HepG2 (cell line): ENCODE results near the gene PLCL1. TPM values are rescaled to one million over a fixed set of nuclear protein-coding genes. Genes with fewer than 3 reads are reported as not detected.

Experiments used
- ATAC-seq: fragments of 200-7000 bp; cut with Tn5 transposase; 3 replicates; pipeline ENCODE4 v1.9.1; 2020; ENCODE audit warnings: mild to moderate bottlenecking, moderate library complexity
- BruUV-seq: library from RNA; stranded (reverse); fragments of 400-500 nt; replicated peaks from 2 replicates; lab custom pipeline; 2021; lab: Mats Ljungman, UMichigan
- CTCF ChIA-PET: fragments of 300-600 bp; formaldehyde crosslinking; extraction: SDS; loops from one replicate; lab custom pipeline; 2021; ENCODE audit warnings: low total read pairs, inconsistent platforms, low intra/inter-chr PET ratio; lab: Yijun Ruan, JAX
- POLR2A ChIA-PET: fragments of 350-600 bp; sonication (Branson Sonifier 250); formaldehyde crosslinking; loops from one replicate; lab custom pipeline; 2020; ENCODE audit warnings: antibody characterized with exemption, inconsistent platforms; lab: Yijun Ruan, JAX
- DNase-seq: peaks from one replicate; pipeline ENCODE4 v3.0.0-alpha.2; 2015; ENCODE audit warnings: low spot score
- FAIRE-seq: peaks from 3 replicates; lab custom pipeline; 2011; peaks lifted over from hg19 to GRCh38; lab: Jason Lieb, UNC
- H2AFZ ChIP-seq: one replicate; pipeline ENCODE4 v1.6.1; 2011; ENCODE audit warnings: low read length, inconsistent platforms
- H3K27ac ChIP-seq: fragments of 300-600 bp; 3 replicates; pipeline ENCODE4 v1.8.0; 2011; ENCODE audit warnings: mixed run types, mild to moderate bottlenecking, mixed read lengths, low read length, inconsistent platforms; ENCODE audit not compliant: insufficient read depth; ENCODE audit errors: extremely low read length
- H3K27me3 ChIP-seq, 2 experiments: fragments of 200-600 bp in 1 of 2; 2 replicates in 1 of 2; 3 replicates in 1 of 2; pipeline versions ENCODE4 v1.6.0 to v1.8.0; 2011; ENCODE audit warnings: low read length in 2 of 2, mild to moderate bottlenecking in 2 of 2, moderate library complexity in 2 of 2, inconsistent platforms in 1 of 2; ENCODE audit not compliant: insufficient read depth in 2 of 2, control insufficient read depth in 1 of 2
- H3K36me3 ChIP-seq, 2 experiments: fragments of 200-600 bp in 1 of 2; replicated peaks in 1 of 2; 2 replicates in 1 of 2; 3 replicates in 1 of 2; pipeline versions ENCODE4 v1.5.1 to v1.8.0; 2011; ENCODE audit warnings: low read length in 2 of 2, inconsistent platforms in 1 of 2; ENCODE audit not compliant: insufficient read depth in 2 of 2, control insufficient read depth in 1 of 2
- H3K4me1 ChIP-seq: 2 replicates; pipeline ENCODE4 v1.5.1; 2012; ENCODE audit warnings: low read length, inconsistent platforms; ENCODE audit not compliant: insufficient read depth
- H3K4me2 ChIP-seq: 2 replicates; pipeline ENCODE4 v1.6.0; 2011; ENCODE audit warnings: low read depth, low read length, inconsistent platforms
- H3K4me3 ChIP-seq, 3 experiments: fragments of 200-600 bp in 1 of 3; sonication (generic), shearing (Covaris generic) in 1 of 3; replicated peaks in 1 of 3; 2 replicates each; pipeline ENCODE4 v1.5.1; 2011 to 2016; ENCODE audit warnings: low read length in 3 of 3, inconsistent platforms in 2 of 3, low read depth in 2 of 3, mild to moderate bottlenecking in 2 of 3, control low read depth in 1 of 3, mixed read lengths in 1 of 3; ENCODE audit not compliant: insufficient read depth in 1 of 3
- H3K79me2 ChIP-seq: one replicate; pipeline ENCODE4 v1.6.1; 2011; ENCODE audit warnings: low read length, inconsistent platforms; ENCODE audit not compliant: insufficient read depth
- H3K9ac ChIP-seq: 2 replicates; pipeline ENCODE4 v1.6.0; 2011; ENCODE audit warnings: mild to moderate bottlenecking, low read depth, low read length, inconsistent platforms; ENCODE audit not compliant: insufficient read depth
- H3K9me3 ChIP-seq: 2 replicates; pipeline ENCODE4 v1.5.1; 2012; ENCODE audit warnings: mild to moderate bottlenecking, low read length
- H4K20me1 ChIP-seq: 2 replicates; pipeline ENCODE4 v1.6.0; 2011; ENCODE audit warnings: inconsistent platforms, mild to moderate bottlenecking, low read length, moderate library complexity; ENCODE audit not compliant: insufficient read depth
- CEBPG ChIP-seq: IDR thresholded peaks from 2 replicates; pipeline ENCODE4 v1.6.1; 2016
- DPF2 ChIP-seq: sonication (generic); formaldehyde crosslinking; IDR thresholded peaks from 2 replicates; pipeline ENCODE4 v1.4.0; 2020; ENCODE audit warnings: mild to moderate bottlenecking, low read depth, missing genetic modification reagents, borderline replicate concordance
- ETS1 ChIP-seq: sonication (generic); formaldehyde crosslinking; IDR thresholded peaks from 2 replicates; pipeline ENCODE4 v1.4.0; 2020; ENCODE audit warnings: missing genetic modification reagents
- EZH2 ChIP-seq: conservative IDR thresholded peaks from 2 replicates; pipeline ENCODE4 v1.6.1; 2012; ENCODE audit warnings: mild to moderate bottlenecking, low read depth, low read length, moderate library complexity
- IRF2 ChIP-seq: IDR thresholded peaks from 2 replicates; pipeline ENCODE4 v1.6.1; 2018; ENCODE audit warnings: missing genetic modification reagents, missing compliant biosample characterization
- MEIS2 ChIP-seq: sonication (generic); formaldehyde crosslinking; IDR thresholded peaks from 2 replicates; pipeline ENCODE4 v1.9.0; 2021; ENCODE audit warnings: mild to moderate bottlenecking, missing genetic modification reagents
- PAF1 ChIP-seq: IDR thresholded peaks from 2 replicates; pipeline ENCODE4 v1.6.1; 2016; ENCODE audit warnings: missing genetic modification reagents, missing compliant biosample characterization
- POLR2A ChIP-seq, 2 experiments: IDR thresholded peaks; 2 replicates each; pipeline ENCODE4 v1.6.1; 2011; ENCODE audit warnings: low read depth in 2 of 2, low read length in 2 of 2, mild to moderate bottlenecking in 1 of 2, moderate library complexity in 1 of 2; ENCODE audit not compliant: insufficient read depth in 1 of 2
- POLR2AphosphoS2 ChIP-seq: IDR thresholded peaks from 2 replicates; pipeline ENCODE4 v1.6.1; 2011; ENCODE audit warnings: low read depth, low read length, improper control_type of control experiment
- SKI ChIP-seq: fragments of 450-650 bp; IDR thresholded peaks from one replicate; pipeline ENCODE4 v1.6.1; 2018; ENCODE audit warnings: mild to moderate bottlenecking; ENCODE audit not compliant: partially characterized antibody
- SPEN ChIP-seq: sonication (generic); formaldehyde crosslinking; IDR thresholded peaks from 2 replicates; pipeline ENCODE4 v1.5.1; 2020; ENCODE audit warnings: low read depth, mild to moderate bottlenecking, missing genetic modification reagents
- SSRP1 ChIP-seq: IDR thresholded peaks from 2 replicates; pipeline ENCODE4 v1.6.1; 2016; ENCODE audit warnings: control low read depth
- STAT6 ChIP-seq: sonication (generic); formaldehyde crosslinking; IDR thresholded peaks from 2 replicates; pipeline ENCODE4 v1.4.0; 2020; ENCODE audit warnings: missing genetic modification reagents, mild to moderate bottlenecking, borderline replicate concordance
- TEAD3 ChIP-seq: optimal IDR thresholded peaks from 2 replicates; pipeline ENCODE3; 2016; ENCODE audit warnings: borderline replicate concordance
- TERF1 ChIP-seq: sonication (generic); formaldehyde crosslinking; IDR thresholded peaks from 2 replicates; pipeline ENCODE4 v1.8.0; 2022; ENCODE audit warnings: mild to moderate bottlenecking, missing genetic modification reagents, moderate library complexity
- ZBTB38 ChIP-seq: sonication (generic); formaldehyde crosslinking; IDR thresholded peaks from 2 replicates; pipeline ENCODE4 v1.5.1; 2020; ENCODE audit warnings: mild to moderate bottlenecking, missing genetic modification reagents
- ZNF354B ChIP-seq: sonication (generic); formaldehyde crosslinking; IDR thresholded peaks from 2 replicates; pipeline ENCODE4 v1.8.0; 2022; ENCODE audit warnings: mild to moderate bottlenecking, missing genetic modification reagents
- WGBS: methylation state at CpG from one replicate; pipeline ENCODE4 v1.1.6; 2017; ENCODE audit warnings: low lambda C conversion rate; 5-methylcytosine and 5-hydroxymethylcytosine counted together
- in situ Hi-C: cut with HindIII; loops from 2 replicates; pipeline ENCODE4 v1.10.0; 2017; ENCODE audit warnings: low pct_unique_long_range_greater_than_20kb; ENCODE audit not compliant: extremely low pct_ligation_motif_present
- intact Hi-C: fragments of 100-400 bp; cut with micrococcal nuclease; formaldehyde crosslinking; loops from one replicate; pipeline ENCODE4 v1.10.0; 2022; ENCODE audit not compliant: unreplicated experiment
- polyA plus RNA-seq, 8 experiments: library from polyadenylated mRNA; depleted of rRNA in 3 of 8; stranded (reverse) in 7 of 8; unstranded in 1 of 8; fragments of >200 nt; fragmentation: Illumina TruSeq in 4 of 8; extraction: Trizol in 4 of 8; gene quantifications; 2 replicates each; pipeline versions ENCODE4 v1.2.1 to v1.2.3, GENCODE V29; 2011 to 2016; ENCODE audit warnings: low read depth in 4 of 8, missing spikeins in 1 of 8, mixed read lengths in 1 of 8; ENCODE audit not compliant: insufficient read depth in 1 of 8
- total RNA-seq, 5 experiments: library from RNA; depleted of rRNA; stranded (reverse); fragments of >200 nt; fragmentation: Illumina TruSeq; extraction: Trizol; gene quantifications; 2 replicates each; pipeline ENCODE4 v1.2.3, GENCODE V29; 2016; ENCODE audit warnings: low read depth in 1 of 5

Gene PLCL1
- total and polyA plus RNA-seq, 2 of the 13 experiments (the other 11 are each of a cell fraction or from before 2014, with no cell fraction given), result not detected

DNA sequence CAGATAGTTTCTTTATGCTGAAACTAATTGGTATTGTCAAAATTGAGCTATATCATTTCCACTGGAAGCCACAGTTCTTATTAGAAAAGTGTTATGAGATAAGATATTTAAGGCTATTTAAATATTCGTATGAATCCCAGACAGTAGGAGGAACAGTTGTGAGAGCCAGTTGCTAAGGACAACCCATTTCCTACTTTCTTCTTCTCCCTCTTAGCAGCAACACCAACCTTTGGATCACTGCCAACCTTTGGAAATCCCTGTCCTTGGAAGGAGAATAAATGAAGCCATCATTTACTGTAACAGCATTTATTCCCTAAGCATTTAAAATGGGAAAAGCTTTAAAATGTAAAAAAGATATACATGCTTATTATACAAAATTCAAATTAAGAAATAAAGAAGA is 85.8 kb downstream of the PLCL1 start:
- CTCF ChIA-PET, result no interaction called here
- Histone ChIP-seq H3K4me2 (no peak overlapping the region), H4K20me1 (no peaks in the 10 kb centered on the region), H3K79me2 (no peaks in the 10 kb centered on the region), H3K9me3 (no peaks in the 10 kb centered on the region)
- BruUV-seq, result no TSS peak
- TF ChIP-seq ZNF354B (CRISPR knock-in tag) (no peak), DPF2 (no peak), SSRP1 (CRISPR knock-in tag) (no peak), TEAD3 (CRISPR knock-in tag) (no peak), IRF2 (CRISPR knock-in tag) (no peak), TERF1 (CRISPR knock-in tag) (no peak), MEIS2 (CRISPR knock-in tag) (no peak), CEBPG (no peak), ETS1 (no peak), EZH2 (no peak), SPEN (CRISPR knock-in tag) (no peak), SKI (no peak), ZBTB38 (no peak), POLR2A (IDR thresholded peaks at IDR 0.05; ENCODE audit: insufficient read depth in 1 of 2, low read depth in 2 of 2, low read length in 2 of 2) (no peak), POLR2AphosphoS2 (no peak), STAT6 (no peak), PAF1 (CRISPR knock-in tag) (no peak)
- TF ChIP-seq, all 625 proteins: peak for 0
- FAIRE-seq (no peak), ATAC-seq (no peak), DNase-seq (no peak)
- 0% methylated on average over 1 of the region's 1 CpG for WGBS
- H3K27me3 ChIP-seq, result no peaks in the 10 kb centered on the region
- in situ Hi-C loops (no loop called here), intact Hi-C loops (no loop called here)
- H2AFZ ChIP-seq, result no peak overlapping the region
- no peak overlapping the region for H3K4me3 ChIP-seq
- H3K9ac ChIP-seq, result no peak overlapping the region
- no peaks in the 10 kb centered on the region for H3K4me1 ChIP-seq
- H3K27ac ChIP-seq, result no peak overlapping the region
- POLR2A ChIA-PET, result no interaction called here
- no peaks in the 10 kb centered on the region for H3K36me3 ChIP-seq
